Measurements from ENCODE around the gene GGA3.

DNA sequence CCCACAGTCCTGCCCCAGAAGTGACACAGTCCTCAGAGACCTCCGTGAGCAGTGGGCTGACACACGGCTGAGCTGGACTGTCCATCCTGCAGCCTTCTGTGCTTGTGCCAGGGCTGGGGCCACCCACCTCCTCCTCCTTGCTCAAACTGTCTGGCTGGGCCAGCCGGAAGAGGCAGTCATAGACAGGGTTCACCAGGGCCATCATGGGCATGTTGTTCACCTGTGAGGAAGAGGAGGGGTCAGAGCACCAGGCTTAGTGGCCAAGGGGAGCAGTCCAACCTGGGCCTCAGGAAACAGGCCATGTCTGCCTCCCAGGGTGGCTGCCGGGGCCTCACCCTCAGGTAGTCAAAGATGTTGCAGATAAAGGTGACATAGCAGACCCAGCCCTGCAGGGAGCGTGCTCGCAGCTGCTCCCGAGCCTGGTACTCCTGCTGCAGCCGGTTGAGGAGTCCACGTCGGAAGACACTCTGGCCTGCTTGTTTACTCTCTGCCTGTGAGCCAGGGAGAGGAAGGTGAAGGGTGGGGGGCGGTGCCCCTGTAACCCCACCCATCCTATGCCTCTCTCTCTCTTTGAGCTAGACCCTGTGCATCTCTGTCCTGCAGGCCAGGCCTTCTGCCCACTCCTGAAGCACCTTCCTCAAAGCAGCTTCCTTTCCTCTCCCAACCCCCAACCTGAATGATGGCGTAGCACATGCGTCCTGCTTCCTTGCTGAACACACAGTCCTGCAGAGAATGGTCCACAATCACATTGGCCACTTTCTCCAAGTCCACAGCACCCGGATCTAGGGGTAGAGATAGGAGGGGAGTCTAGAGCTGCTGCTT lies 6.2 kb upstream of the GGA3 start:
- TF ChIP-seq TARDBP (IDR thresholded peaks at IDR 0.05): no peak
- no peak for TF ChIP-seq FOXM1 (IDR thresholded peaks at IDR 0.05; ENCODE audit: borderline replicate concordance)
- TF ChIP-seq ZNF384 (IDR thresholded peaks at IDR 0.05): no peak
- TF ChIP-seq FOXA1 (IDR thresholded peaks at IDR 0.05): no peak
- TF ChIP-seq FOXK2 (IDR thresholded peaks at IDR 0.05): no peak
- TF ChIP-seq ELF4 (IDR thresholded peaks at IDR 0.05): no peak
- TF ChIP-seq HDGF (IDR thresholded peaks at IDR 0.05; ENCODE audit: borderline replicate concordance): no peak

Measured in HEK293T (cell line).